HG03378 (cell line): ENCODE measurements around the gene GGA3.
"Not testable (repeated sequence)": the region's sequence is repeated elsewhere in the genome, so short reads cannot be mapped to it uniquely, and the experiment has no call there.

Source experiments
- ATAC-seq: cut with Tn5 transposase; IDR thresholded peaks from one replicate; pipeline ENCODE4 v1.9.1; 2021; ENCODE audit warnings: mild to moderate bottlenecking, moderate library complexity; ENCODE audit not compliant: unreplicated experiment

Gene GGA3

DNA sequence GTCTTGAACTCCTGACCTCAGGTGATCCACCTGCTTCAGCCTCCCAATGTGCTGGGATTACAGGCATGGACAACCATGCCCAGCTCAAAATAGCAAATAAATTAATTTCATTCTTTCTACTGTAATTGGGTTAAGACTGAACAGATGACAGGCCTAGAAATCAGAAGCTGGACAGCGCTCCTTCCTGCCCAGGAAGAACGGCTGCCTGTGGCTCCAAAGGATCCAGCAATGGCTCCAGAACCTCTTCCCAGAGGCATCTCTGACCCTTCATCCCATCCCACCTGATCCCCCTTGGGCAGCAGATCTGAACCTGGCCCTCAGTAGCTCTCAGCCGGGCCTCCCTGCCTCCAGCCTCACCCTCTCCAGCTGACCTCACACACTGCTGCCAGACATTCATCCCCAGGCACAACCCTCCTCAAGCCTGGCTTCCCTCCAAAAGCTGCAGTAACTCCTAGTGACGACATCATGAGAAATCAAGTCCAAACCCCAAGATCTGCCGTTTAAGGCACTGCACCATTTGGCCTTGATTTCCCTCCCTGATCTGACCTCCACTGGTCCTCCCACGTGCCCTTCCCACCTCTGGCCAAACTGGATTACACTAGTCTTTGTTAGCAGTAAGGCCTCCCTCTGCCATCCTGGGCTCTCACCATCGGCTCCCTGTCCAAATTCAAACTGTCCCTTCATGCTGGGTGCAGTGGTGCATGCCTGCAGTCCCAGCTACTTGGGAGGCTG lies 12.7 kb upstream of the GGA3 start:
- ATAC-seq, result no peak

DNA sequence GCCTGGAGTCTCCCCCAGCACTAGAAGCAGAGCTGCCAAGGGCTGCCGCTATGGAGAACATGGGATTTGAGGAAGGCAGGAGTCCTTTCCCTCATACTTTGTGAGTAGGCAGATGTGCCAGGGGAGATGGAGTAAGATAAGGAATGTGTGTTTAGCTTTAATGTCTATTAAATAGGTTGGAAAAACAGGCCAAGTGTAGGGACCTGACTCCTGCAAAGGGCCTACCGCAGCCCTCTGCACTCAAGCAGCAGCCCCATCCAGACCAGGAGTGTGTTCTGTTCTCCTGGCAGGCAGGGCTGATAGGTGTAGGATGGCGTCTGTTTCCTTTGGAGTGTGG lies 11.4 kb upstream of the GGA3 start:
- no peak for ATAC-seq

DNA sequence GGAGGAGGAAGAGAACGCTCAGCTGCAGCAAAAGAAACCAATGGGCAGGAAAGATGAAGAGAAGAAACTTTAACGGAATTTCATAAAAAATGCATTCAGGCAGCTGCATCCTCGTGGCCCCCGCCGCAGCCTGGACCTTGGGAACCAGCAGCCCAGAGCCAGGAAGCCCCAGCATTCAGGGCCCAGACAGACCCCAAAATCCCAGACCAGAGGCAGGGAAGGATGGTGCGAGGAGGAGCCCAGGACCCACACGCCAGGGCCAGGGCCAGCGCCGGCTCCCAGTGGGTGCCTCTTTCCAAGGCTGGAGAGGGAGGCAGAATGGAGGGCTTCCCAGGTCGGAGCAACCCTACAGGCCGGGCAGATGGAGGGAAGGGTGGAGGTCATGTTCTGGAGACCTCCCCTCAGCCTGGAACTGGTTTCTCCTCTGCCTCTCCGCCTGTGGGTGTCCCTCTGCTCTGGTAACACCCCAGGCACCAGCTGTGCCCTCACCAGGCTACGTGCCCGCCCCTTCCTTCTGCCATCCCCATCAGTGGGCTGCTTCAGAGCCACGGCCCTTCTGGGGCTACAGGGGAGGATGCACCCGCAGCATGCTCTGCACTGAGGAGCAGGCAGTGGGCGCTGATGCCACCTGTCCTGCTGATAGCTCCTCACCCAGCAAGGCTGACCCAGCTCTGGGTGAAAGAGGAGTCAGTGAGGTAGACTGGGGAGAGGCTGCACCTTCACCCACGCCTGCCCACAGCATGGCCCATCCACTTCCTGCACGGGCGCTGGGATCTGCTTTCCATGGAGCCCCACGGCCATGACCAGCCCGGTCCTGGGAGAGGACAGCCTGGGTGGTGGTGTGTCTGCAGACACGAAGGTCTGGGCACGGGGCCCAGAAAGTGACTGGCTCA lies 10.8 kb upstream of the GGA3 start:
- ATAC-seq, result no peak

DNA sequence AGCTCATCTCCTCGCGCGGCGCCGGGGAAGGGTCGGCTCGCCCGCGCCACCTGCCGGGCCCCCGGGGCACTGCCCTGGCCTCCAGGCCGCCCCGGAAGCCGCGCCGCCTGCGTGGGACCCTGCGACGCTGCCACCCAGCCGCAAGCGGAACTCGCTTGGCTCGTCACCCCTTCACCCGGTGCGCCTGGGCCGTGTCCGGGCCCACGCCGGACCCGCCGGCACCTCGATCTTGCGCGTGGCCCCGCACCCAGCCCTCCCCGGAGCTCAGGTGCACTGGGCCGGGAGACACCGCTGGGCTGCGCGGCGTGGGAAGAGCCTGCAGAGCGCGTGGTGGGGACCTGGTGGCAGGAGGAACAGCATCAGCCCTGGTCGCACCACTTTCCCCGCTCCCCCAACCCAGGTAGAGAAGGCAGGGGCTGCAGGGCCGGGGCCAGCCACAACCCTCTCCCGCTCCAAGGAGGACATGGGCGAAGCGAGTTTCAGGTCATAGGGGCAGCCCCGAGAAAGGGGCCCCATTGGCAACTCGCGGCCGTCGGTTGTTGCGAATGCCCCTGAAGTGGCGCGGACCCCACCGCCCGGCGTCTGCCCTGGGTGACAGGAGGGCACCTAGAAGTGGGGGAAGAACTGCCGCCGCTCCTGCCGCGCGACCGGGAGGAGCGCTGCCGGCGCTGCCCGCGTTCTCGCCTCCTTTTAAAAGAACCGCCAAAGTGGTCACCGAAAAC lies 10.0 kb upstream of the GGA3 start:
- no peak for ATAC-seq

DNA sequence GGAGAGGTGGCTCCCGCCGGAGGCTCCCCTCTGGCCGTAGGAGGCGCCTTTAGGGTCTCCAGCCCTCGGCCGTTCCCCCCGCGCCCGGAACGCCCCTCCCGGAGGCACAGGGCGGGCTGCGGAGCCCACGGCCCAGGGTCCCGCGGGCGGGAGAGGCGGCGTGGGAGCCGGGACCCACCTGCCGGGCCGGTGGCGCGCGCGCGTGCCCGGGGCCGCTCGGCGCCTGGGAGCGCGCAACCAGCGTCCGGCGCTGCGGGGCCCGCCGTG lies 9.5 kb upstream of the GGA3 start, which contains the start of gene MIF4GD:
Gene MIF4GD, minus strand, starts transcription at position 266 of the 267 bp plus-strand sequence. CDS start 1,036 bp downstream, outside the sequence.
- ATAC-seq, result no peak

DNA sequence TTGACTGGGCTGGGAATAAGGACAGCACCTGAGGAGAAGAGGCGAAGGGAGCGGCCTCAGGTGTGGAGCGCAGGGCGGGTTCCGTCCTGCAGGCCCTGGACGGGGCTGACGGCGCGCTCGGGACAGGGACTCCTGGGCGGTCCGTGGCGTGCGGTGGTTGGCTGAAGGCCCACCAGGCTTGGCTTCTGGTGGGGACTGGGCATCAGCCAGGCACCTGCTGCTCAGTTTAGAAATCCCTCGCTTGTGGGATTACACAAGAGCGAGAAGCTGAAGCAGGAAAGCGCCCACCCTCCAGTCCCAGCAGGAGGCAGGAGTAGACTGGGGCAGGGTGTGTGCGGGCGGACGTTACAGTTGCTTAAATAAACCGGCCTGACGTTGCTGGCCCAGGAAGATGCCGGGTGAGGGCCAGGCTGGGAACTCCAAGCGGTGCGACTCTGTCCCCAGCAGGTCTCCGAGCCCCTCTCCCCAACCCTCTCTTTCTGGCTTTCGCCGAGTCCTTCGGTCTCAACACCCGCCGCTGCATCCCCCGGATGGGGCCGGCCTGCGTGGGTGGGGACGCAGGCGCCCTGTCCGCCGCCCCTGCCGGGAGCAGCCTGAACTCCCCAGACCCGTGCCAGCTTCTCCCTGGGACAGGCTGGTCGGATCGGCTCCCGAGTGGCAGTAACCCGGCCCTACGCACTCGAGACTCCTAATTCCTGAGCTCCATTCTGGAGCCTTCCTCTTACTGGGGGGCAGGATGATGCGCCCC lies 9.0 kb upstream of the GGA3 start:
- no peak for ATAC-seq

DNA sequence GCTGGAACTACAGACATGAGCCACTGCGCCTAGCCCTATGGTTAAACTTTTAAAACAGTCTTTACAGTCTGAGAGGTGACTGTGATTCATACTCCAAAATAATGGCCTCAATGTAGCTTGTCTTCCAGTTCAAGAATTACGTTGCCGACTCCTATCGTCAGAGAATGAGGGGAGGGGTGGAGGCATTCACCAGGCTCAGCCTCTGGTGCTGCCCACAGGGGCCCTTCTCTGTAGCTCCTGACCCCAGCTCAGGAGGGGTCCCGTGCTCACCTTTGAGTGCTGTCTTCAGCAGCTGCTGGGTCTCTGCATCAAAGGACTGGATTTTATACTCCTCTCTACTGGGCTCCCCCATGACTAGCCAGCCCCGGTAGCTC lies 8.4 kb upstream of the GGA3 start:
- no peak for ATAC-seq

DNA sequence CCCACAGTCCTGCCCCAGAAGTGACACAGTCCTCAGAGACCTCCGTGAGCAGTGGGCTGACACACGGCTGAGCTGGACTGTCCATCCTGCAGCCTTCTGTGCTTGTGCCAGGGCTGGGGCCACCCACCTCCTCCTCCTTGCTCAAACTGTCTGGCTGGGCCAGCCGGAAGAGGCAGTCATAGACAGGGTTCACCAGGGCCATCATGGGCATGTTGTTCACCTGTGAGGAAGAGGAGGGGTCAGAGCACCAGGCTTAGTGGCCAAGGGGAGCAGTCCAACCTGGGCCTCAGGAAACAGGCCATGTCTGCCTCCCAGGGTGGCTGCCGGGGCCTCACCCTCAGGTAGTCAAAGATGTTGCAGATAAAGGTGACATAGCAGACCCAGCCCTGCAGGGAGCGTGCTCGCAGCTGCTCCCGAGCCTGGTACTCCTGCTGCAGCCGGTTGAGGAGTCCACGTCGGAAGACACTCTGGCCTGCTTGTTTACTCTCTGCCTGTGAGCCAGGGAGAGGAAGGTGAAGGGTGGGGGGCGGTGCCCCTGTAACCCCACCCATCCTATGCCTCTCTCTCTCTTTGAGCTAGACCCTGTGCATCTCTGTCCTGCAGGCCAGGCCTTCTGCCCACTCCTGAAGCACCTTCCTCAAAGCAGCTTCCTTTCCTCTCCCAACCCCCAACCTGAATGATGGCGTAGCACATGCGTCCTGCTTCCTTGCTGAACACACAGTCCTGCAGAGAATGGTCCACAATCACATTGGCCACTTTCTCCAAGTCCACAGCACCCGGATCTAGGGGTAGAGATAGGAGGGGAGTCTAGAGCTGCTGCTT lies 6.2 kb upstream of the GGA3 start:
- ATAC-seq, result no peak

DNA sequence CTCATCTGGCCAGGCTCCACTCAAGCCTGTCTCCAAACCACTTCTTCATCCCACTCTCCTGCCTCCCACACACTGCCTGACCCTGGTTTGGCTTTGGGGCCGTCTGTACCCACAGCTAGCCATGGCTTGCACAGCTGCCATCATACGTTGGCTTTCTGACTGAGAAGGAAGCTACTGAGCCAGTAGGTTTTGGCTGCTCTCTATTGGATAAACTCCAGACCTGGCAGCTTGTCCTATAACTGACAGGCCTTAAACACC lies 5.7 kb upstream of the GGA3 start:
- no peak for ATAC-seq

DNA sequence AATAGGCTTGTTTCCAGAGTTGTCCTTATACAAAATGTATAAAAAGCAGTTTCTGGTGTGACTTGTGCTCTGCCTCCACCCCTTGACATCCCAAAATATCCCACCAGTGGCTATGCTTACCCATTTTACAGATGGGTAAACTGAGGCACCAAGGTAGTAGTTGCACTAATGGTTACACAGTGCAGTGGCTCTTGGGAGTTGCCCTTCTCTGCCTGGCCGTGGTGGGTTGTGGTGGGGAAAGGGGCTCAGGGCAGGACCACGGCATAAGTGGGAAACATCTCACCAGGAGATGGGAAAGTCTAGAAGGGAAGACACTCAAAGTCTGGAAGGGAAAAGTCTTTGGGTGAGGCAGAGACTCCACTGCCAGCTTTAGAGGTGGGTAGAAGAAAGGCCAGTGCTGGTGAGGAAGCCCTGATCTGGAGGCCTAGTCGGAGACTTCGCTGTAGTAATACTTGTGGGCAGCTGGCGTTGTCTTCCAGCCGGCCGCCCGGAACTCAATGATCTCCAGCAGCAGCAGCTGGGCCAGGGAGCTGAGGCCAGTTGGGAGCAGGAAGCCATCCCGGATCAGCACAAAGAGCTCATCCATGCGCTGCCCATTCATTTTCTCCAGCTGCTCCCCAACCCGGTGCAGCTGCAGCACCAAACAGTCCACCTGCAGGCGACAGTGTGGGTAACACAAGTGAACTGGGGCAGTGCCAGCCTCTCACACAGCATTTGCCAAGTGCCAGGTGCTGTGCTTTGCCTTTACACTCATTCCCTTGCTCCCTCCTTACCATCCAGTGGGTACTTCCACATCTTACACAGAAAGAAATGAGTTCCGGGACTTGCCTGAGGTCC lies 5.1 kb upstream of the GGA3 start:
- no peak for ATAC-seq

DNA sequence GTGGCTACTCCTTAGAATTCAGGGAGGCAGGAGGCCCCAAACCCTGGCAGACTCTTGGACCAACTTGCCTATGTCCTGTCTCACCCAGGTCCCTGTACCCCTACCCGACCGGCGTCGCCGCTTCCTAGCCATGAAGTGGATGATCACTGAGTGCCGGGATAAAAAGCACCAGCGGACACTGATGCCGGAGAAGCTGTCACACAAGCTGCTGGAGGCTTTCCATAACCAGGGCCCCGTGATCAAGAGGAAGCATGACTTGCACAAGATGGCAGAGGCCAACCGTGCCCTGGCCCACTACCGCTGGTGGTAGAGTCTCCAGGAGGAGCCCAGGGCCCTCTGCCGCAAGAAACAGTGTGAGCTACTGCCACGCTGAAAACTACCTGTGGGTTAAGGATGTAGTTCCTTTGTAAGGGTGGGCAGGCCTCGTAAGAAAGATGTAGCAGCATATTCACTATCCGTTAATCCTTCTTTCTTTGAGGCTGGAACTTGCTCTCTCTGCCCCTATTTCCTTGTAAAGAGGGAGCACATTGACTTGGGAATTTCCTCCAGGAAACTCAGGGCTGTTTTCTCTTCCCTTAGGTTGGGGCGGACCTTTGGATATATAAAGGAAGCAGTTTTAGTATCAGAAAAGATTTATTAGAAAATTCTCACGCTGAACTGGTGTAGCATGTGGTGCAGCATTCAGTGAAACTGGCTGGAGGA lies 4.4 kb upstream of the GGA3 start:
- no peak for ATAC-seq

DNA sequence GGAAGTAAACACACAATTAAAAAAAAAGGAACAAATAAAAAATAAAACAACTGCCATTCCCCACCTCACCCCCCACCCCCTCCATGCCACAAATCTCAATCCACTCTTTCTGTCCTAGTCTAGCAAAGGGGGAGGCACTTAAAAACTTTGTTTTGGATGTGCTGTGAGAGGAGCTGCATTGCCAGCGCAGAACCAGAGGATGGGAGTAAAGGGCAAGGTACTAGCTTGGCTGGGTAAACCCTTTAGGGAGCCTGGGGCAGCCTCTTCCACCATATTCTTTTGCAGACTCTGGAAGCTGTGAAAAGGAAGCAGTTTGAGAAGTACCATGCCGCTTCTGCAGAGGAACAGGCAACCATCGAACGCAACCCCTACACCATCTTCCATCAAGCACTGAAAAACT lies 1.6 kb upstream of the GGA3 start:
- no peak for ATAC-seq

DNA sequence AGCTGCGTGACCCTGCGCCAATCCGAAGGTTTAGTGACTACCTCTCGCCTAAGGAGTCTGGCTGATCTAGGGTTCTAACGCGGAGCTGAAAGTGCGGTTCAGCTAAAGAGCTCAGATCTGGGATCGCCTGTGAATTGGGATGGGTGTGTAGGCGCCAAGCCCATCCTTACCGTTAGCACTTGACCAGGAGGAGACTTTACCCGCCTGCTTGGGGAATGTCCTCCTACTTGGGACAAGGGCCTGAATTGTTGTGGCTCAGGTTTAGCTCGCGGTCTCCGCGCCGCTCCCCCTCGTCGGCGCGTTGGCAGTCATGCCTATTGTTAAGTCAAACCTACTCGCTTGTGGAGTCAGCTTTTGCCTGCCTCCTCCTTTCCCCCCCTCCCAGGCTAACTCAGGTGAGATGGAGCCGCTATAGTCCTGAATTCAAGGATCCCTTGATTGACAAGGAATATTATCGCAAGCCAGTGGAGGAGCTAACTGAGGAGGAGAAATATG lies 753 bp upstream of the GGA3 start:
- no peak for ATAC-seq

DNA sequence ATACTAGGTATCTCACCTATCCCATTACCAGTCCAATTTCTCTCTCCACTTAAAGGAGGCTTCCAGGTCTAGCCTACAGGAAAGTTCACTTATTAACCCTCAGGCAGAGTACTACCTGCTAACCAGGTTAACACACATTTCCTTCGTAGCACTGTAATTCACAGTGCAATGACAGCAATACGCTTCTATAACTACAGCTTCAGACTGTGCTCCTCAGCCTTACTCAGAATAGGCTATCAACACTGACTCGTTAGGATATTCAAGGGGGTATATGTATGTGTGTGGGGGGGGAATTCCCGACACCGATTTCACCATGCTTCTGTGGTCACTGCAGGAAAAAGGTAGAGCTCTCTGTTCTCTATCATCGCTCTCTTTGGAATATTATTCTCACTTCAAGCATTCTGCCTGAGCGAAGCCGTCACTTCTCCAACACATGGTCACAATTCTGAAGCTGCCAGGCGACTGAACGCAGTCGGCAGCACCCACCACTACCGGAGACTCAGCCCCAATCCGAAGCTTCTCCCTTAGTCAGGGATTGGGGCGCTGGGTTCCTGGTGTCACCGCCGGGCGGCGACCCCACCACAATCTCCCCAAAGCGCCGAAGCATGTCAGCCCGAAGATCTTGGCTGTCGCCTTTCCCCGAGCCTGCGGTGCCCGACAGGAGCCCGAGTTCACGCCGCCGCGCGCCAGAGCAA lies 618 bp downstream of the GGA3 start:
- peak; percentile 26 for ATAC-seq

DNA sequence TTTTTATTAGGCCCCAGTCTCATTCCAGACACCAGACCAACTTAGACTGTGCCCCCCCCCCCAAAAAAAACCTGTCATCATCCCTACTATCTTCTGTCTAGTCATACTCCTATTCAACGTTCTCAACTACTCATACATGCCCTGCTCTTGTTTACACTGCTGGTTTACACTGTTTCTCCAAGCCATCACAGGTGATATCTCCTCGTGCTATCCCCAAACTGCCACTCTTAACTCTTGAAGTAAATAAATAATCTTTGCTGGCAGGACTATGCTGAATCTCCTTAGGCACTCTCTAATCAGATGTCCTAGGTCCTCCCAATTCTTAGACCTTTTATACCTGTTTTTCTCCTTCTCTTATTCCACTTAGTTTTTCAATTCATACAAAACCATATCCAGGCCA lies 4.2 kb downstream of the GGA3 start:
- not testable (repeated sequence) for ATAC-seq

DNA sequence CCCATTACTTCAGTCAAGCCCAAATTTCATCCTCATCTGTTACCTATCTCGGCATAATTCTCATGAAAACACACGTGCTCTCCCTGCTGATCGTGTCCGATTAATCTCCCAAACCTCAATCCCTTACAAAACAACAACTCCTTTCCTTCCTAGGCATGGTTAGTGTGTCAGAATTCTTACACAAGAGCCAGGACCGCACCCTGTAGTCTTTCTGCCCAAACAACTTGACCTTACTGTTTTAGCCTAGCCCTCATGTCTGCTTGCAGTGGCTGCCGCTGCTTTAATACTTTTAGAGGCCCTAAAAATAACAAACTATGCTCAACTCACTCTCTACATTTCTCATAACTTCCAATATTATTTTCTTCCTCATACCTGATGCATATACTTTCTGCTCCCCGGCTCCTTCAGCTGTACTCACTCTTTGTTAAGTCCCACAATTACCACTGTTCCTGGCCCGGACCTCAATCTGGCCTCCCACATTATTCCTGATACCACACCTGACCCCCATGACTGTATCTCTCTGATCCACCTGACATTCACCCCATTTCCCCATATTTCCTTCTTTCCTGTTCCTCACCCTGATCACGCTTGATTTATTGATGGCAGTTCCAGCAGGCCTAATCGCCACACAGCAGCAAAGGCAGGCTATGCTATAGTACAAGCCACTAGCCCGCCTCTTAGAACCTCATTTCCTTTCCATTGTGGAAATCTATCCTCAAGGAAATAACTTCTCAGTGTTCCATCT lies 5.3 kb downstream of the GGA3 start:
- not testable (repeated sequence) for ATAC-seq

DNA sequence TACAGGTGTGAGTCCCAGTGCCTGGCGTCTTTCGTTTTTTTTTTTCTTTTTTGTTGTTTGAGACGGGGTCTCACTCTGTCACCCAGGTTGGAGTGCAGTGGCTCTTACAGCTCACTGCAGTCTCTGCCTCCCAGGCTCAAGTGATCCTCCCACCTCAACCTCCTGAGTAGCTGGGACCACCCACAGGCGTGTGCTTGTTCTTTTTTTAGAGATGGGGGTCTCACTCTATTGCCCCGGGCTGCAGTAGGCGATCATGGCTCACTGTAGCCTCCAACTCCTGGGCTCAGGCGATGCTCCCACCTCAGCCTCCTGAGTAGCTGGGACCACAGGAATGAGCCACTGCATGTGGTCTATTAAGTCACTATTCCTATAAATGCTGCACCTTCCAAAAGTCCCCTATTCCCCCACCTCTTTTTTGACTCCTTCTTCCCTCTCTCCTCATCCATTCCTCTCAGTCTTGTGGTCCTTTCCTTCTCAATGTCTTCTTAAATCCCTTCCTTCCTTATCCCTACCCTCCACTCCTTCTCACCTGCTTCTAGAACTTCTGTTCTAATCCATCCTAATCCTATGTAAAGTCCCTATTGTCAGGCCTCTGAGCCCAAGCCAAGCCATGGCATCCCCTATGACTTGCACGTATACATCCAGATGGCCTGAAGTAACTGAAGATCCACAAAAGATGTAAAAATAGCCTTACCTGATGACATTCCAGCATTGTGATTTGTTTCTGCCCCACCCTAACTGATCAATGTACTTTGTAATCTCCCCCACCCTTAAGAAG lies 9.2 kb downstream of the GGA3 start:
- no peak for ATAC-seq
